H4 (cell line): ENCODE measurements around the gene TMEM237. TPM values are rescaled to one million over a fixed set of nuclear protein-coding genes. Genes with fewer than 3 reads are reported as not detected.
"Not testable (repeated sequence)": the region's sequence is repeated elsewhere in the genome, so short reads cannot be mapped to it uniquely, and the experiment has no call there.

ENCODE experiments used
- DNase-seq: peaks from one replicate; pipeline ENCODE4 v3.0.0-alpha.2; 2015; ENCODE audit warnings: low spot score
- total RNA-seq: library from RNA; depleted of rRNA; stranded (reverse); fragments of >200 nt; shearing (Covaris generic); gene quantifications from 2 replicates; pipeline ENCODE4 v1.2.3, GENCODE V29; 2014; rRNA removed

Gene TMEM237, protein sequence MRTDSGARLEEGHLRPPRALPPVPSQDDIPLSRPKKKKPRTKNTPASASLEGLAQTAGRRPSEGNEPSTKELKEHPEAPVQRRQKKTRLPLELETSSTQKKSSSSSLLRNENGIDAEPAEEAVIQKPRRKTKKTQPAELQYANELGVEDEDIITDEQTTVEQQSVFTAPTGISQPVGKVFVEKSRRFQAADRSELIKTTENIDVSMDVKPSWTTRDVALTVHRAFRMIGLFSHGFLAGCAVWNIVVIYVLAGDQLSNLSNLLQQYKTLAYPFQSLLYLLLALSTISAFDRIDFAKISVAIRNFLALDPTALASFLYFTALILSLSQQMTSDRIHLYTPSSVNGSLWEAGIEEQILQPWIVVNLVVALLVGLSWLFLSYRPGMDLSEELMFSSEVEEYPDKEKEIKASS
- 46.3 and 53.9 TPM in 2 replicates for total RNA-seq

DNA sequence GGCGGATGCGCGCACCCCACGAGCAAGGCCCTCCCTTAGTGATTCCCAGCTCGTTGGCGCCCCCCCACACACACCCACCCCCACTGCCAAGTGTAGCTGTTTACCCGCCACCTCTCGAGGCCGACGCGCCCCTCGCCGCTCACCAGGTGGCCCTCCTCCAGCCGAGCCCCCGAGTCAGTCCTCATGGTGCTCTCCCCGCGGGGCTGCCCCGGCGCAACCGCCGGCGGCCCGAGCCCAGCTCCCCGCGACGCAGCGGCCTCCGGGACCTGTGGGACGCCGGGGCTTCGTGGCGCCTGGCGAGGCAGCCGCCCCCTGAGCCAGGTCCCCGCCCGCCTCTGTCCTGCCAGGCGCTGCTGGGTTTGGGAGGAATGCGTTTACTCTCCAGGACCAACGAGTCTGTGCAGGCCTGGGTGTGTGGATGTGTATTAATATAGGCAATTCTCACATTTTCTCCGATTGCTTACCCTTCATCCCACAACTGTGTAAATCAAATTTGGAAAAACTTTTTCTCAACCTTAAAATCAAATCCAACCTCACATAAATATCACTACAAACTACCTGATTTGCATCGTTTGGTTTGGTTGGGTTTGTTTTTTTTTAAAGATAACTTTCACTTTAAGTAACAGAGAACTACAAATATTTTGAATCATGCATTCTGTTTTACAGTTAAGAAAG is at the start of gene TMEM237:
TSS of gene TMEM237 (minus strand) at position 288 of the 675 bp plus-strand sequence. CDS start at position 185, 103 bp downstream.
- DNase-seq: peak; percentile 16

DNA sequence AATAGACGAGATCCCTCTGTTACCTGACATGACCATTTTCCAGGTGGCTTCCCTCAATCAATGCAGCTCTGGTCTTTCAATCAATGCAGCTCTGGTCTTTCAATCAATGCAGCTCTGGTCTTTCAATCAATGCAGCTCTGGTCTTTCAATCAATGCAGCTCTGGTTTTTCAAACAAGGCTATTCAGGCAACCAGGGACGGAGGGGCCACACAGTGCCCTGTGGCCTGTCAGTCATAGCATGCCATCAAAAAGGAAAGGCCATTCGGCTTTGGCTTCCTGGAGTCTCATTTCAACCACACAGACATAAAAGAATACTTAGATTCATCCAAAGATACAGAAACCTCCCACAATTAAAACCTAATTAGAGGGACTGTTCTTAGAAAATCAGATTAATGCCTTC is 41.9 kb upstream of the TMEM237 start:
- DNase-seq: no peak

DNA sequence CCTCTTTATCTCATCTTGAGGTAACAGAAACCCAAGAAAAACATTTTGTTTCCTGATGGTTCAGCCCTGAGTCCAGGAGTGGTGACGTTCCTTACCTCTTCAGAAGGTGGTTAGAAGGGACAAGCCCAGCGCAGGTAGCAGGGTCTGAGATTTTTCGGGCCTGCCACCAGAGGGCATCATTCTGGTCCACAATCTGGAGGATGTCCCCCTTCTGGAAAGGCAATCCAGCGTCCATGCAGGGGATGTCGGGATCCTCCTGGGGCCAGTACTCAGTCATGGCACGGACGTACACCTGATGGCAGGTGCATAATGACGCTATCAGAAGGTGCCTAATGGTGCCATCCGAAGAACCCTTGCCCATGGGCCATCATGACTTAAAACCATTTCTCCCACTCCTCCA is 37.4 kb upstream of the TMEM237 start:
- DNase-seq: peak; percentile 18

DNA sequence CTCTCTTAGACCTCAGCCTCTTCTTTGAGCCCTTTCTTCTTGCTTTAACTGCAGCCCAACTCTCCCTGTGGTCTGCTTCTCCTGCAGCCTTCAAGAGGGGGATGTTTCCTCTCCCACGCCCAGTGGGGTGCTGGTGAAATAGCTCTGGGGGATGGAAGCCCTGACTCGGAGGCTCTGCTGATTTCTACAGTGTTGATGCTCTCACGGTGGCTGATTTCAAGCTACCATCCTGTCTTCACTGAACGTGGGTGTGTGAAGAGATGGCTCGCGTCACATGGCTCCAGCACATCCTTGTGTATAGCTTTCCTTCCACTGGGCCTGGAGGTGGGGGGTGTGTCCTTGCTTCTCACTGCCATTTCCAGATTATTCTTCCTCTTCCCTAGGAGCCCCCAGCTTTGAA is 35.1 kb upstream of the TMEM237 start:
- DNase-seq: no peak

DNA sequence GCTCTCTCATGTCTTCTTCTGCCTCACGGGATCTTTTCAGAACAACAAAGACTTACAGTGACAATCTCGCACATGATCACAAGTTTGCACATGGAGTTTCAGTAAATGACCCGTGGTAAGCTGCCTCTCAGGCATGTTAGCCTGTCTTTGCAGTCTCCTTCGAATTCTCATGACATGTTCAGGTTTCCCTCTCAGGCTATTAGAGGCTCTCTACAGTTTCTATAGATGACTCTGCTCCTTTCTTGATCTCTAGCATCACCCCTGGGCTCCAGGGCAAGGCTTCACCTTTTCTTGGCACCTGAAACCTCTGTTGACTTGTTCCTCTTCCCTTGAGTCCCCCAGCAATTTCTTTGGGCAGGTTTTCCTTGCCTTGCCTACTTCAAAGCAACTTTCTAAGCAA is 32.2 kb upstream of the TMEM237 start:
- DNase-seq: no peak

DNA sequence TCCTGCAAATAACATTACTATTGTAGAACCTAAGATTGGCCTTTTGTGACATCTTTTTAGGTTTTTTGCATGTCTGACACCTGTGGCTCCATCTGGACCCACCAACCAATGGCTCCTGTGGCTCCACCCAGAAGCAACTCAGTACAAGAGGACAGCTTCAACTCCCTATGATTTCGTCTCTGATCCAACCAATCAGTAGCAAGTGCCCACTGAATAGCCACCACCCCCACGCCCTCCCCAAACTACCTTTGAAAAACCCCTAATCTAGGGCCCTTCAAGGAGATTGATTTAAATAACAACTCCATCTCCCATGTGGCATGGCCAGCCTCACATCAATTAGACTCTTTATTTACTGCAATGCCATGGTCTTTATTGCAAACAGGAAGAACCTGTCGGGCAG is 31.5 kb upstream of the TMEM237 start:
- DNase-seq: no peak

DNA sequence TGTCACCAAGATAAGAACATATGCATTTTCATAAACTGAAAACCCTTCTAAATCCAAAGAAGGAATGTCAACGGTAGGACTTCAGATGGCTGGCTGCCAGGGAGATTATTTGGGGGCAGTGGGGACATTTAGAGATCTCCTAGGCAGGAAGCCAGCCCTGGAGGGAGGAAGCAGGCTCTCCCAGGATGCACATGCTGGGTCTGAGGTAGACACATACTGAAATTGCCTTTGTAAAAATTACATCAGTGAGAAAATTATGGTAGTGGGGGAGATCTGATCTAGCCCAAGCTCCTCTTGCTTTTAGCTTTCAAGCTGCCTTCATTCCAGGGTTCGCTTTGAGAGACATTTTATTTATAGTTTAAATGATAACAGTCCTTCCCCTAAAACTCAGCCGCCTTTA is 31.0 kb upstream of the TMEM237 start:
- no peak for DNase-seq

DNA sequence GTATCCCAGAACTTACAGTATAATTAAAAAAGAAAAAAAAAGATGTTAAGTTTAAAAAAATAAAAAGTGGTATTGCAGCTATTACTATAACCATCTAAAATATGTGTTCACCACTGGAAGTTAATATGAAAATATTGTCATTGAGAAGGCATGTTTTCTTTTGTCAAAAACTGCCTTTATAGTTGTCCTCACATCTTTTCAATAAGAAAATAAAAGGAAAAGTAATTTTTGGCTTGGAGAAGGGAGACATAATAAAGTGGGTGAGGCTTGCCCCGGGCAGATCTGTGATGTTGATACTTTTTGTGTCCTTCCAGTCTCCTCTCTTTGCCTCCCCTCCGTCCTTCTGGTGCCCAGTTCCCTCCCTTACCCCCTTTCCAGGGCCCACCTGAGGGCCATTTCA is 30.2 kb upstream of the TMEM237 start:
- no peak for DNase-seq

DNA sequence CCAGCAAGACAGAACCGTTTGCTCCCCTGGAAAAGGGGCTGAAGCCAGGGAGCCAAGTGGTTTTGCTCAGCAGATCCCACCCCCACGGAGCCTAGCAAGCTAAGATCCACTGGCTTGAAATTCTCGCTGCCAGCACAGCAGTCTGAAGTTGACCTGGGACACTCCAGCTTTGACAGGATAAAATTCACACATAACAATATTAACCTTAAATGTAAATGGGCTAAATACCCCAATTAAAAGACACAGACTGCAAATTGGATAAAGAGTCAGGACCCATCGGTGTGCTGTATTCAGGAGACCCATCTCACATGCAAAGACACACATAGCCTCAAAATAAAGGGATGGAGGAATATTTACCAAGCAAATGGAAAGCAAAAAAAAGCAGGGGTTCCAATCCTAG is 27.9 kb upstream of the TMEM237 start:
- not testable (repeated sequence) for DNase-seq

DNA sequence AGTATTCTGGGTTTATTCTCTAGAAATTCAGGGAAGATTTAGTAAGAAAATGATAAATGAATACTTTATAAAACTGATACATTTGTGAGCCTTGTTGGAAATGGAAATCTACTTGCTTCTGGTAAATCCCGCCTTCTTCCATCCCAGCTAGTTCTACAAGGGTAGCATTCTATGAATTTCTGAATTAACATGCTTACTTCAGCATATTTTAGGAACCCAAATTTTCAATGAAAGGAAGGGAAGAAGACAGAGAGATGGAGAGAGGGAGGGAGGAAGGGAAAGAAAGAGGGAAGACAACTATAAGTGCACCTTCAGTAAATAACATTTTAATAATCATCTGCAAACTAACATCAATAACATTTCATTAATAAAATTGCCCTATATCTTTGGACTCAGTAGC is 26.6 kb upstream of the TMEM237 start:
- DNase-seq: no peak

DNA sequence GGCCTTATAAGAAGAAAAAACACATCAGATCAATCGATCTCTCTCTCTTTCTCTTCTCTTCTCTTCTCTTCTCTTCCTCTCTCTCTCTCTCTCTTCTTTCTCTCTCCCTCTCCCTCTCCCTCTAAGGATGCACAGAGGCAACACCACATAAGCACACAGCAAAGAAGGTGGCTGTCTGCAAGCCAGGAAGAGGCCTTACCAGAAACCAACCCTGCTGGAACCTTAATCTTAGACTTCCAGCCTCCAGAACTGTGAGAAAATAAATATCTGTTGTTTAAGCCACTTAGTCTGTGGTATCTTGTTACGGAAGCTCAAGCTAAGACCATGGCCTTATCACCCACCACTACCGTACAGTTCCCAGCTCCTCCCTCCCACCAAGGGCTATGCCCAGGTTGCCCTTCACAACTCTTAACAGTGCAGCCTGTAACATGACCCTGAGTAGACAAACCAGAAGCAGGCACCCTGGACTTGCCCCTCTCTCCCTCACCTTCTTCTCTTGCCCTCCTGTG is 25.2 kb upstream of the TMEM237 start:
- DNase-seq: no peak

DNA sequence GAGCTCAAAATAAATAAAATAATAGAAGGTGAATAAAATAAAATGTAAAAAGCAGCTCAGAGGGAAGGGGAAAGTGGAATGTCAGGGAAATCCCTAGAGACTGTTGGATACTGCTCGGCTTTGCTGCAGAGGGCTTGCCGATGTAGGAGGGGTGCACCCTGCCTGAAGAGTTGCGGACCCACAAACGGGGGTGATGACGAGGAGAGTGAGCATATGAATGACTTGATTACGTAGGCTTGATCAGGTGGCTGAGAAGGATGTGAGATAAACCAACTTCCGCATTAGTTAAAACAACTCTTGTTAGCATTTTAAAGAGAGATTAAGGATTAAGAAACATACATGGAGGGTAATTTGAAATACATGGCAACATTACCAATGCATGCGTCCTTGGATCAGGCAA is 21.0 kb upstream of the TMEM237 start:
- DNase-seq: no peak

DNA sequence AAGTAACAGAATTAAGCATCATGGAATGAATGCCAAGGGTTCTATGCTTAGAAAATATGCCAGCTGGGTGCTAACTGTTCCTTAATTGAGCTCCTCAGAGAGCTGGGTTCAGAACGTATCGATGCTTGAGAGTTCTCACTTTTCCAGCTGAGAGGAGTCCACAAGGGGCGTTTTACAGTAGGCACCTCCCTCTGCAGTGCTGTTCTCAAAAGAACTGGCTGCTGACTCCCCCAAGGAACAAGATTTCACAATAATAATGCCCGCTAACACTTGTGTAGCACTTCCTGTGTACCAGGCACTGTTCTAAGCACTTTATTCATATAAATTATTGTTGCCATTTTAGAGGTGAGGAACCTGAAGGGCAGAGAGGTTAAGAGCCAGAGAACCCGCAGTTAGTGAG is 18.1 kb upstream of the TMEM237 start:
- no peak for DNase-seq

DNA sequence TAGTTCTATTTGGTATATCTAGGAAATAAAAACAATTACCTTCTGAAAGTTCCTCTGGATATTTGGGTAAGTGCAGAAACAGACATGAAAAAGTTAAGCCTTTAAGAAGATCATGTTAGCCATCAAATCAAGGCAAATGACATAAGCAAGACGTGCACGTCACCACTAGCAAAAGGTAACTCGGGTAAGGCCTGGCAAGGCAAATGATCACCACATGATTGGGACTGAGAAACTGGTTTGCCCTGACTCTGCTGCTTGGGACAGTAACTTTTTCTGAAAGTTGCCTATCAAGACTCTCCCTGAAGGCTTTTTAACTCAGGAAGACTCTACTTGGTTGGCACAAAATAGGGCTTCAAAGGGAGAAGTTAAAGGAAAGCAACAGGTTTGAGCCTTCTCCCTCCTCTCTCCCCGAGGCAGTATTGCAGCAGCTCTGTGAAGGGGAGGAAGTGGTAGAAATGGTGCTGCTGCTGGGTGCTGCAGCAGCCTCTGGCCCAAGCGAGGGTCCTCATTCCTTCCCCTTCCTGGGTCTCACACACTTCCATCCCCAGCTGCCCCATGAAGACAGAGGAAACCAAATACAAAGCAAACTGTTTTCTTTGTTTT is 17.1 kb upstream of the TMEM237 start:
- no peak for DNase-seq

DNA sequence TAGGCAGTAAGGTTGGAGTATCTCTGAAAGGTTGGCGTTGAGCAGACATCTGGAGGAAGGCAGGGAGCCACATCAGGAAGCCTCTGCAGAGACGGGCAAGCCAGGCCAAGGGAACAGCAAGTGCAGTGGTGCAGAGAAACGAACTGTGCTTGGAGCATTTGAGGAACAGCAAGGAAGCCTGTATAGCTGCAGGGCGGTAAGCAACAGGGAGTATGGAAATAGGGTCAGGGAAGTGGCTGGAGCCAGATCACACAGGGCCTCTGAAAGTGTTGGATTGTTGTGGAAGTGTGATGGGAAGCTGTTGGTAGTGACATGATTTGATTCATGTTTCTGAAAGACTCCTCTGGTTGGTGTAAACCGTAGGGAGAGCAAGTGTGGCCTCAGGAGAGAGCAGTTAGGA is 13.4 kb upstream of the TMEM237 start:
- no peak for DNase-seq

DNA sequence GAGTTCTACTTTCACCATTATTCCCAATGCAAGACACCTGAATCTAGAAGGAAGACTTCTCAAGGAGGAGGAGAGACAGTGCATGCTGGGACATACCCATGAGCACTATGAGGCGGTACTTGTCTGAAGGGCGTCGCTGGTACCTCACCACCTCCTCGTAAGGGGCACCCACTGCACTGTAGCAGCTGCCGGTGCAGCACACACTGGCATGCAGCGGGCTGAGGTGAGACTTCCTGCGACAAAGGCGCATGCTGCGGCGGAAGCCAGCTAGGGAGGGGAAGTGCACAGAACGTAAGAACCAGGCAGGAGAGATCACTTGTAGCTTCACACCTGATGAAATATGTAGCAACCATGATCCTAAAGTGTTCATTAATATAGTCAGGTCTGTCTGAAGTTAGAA is 12.8 kb upstream of the TMEM237 start:
- DNase-seq: no peak

DNA sequence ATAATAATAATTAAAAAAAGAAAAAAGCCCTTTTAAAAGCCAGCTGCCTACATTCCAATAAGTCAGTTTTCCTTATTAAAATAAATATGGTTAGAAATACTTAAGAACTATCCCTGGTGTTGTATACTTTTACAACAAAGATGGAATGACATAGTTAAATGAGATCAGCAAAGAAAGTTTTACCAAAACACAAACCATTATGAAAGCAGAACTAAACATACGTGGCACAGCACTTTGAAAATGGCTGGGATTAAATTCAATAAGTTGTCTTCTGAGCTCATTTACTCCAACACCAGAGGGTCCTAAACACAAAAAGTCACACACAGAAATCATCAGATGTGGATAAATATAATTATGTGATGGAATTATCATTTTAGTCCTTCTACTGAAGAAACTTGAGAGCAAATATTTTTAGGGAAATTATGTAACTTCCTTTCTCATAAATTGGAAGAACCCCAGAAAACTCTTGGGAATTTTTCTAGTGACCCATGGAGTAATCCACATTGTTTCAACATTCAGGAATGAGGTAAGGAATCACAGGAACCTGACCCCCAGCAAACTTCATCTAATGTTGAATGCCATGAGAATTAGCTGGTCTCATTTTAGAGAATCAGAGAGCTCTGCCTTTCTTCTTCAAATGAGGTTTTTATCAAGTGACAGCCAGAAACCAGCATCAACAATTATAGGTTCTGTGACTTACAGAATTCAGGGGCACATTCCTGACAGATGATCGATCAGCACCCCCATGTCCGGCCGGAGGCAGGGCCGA is 11.5 kb upstream of the TMEM237 start:
- DNase-seq: no peak

DNA sequence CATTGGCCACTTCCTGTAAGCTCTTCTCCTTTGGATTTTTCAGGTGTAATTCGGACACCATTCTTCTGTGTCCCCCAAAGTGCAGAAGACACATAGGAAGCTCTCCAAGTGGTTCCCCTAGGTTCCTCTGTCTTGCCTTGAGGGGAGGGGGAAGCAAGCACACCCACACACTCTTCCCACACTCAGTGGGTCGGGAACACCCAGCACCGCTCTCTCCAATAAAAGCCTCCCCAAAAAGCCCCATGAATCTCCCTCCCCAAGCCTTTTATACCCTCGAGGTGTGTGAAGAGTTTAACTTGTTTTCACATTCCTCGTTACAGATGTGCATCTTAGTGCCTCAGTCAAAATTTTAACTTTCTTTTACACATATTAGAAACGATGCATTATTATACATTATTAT is 9.9 kb upstream of the TMEM237 start:
- DNase-seq: no peak

DNA sequence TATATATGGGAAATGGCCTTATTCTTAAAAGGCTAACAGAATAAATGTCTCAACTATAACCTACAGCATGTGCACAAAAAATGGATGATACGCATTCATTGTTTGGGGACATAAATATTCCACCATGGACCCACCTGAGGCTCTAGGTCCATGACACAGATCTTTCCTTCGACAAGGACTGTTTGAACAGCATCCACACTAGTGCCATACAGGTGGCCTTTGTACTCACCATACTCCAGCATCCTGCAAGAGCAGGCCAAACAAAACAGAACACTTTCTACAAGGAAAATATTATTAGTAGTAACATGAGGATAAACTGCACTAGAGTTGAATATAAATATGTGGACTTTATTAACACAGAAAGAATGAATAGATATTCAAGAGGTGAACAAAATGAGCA is 6.1 kb upstream of the TMEM237 start:
- no peak for DNase-seq

DNA sequence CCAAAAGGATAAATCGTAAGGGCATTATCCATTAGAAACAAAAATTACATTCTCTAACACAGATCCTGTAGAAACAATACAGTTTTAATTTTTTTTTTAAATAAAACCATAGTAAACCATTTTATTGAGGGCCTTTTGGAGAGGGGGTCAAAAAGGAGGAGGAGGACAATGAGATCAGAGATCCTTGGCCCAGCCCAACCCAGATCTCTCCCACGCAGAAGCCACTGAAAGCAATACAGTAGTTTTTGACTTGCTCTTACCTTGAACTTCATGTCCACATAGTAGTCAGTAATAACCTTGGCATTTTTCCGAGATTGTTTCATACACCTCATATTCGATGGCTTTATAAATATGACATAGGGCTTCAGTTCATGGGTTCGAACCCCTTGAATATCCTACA is 4.1 kb upstream of the TMEM237 start:
- DNase-seq: no peak

DNA sequence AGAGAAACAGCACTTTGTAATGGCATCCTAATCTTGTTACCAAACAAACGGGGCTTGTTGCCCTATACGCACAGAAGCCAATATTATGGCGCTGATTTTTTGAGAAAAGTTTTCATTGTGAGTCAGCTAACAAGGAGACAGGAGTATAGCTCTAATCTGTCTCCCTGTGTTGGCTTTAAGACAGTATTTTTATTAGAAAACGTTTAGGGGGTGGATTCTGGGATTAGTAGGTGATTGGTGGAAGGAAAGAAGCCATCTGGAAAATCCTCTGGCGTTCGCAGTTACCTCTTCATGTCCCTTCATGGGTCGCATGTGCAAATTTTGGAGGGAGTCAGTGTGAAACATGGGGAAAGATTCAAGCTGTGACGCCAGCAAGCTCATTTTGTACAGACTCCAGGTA is 698 bp upstream of the TMEM237 start:
- DNase-seq: no peak
